GM12801 (cell line): ENCODE data around the gene NEURL1.

Experiments
- CTCF ChIP-seq: IDR thresholded peaks from one replicate; pipeline ENCODE4 v1.5.1; 2011; ENCODE audit warnings: control low read depth; ENCODE audit not compliant: insufficient read length; ENCODE audit errors: extremely low read depth

The NEURL1 gene

GRCh38 chr10:103476046-103476768 is 17.3 kb upstream of the NEURL1 start:
- TF ChIP-seq CTCF = no peak

- no peak for TF ChIP-seq CTCF
Measured at GRCh38 chr10:103478671-103479070, 14.8 kb upstream of the NEURL1 start.

- TF ChIP-seq CTCF = no peak
Measured at GRCh38 chr10:103479135-103479534, 14.4 kb upstream of the NEURL1 start, which contains the start of gene CALHM3. Gene CALHM3, minus strand, starts transcription at chr10:103479240. Its CDS starts 208 bp downstream, at chr10:103479032.

- TF ChIP-seq CTCF = no peak
Measured at GRCh38 chr10:103480521-103480920, 13.0 kb upstream of the NEURL1 start.

GRCh38 chr10:103481974-103482531 is 11.5 kb upstream of the NEURL1 start:
- no peak for TF ChIP-seq CTCF

GRCh38 chr10:103487410-103487708 is 6.1 kb upstream of the NEURL1 start:
- no peak for TF ChIP-seq CTCF

- no peak for TF ChIP-seq CTCF
Measured at GRCh38 chr10:103490986-103491314, 2.6 kb upstream of the NEURL1 start.
